ENCODE results near the gene BICRAL.

The BICRAL gene

GRCh38 chr6:42766163-42766670 lies 15.6 kb upstream of the BICRAL start:
- DNase-seq: no peak

- DNase-seq: no peak
Observed at GRCh38 chr6:42769051-42769450, 12.8 kb upstream of the BICRAL start.

- no peak for DNase-seq
Observed at GRCh38 chr6:42769836-42770235, 12.0 kb upstream of the BICRAL start.

- DNase-seq: peak; percentile 32
Observed at GRCh38 chr6:42771741-42772100, 10.1 kb upstream of the BICRAL start.

GRCh38 chr6:42774201-42774600 lies 7.7 kb upstream of the BICRAL start:
- DNase-seq: no peak

- DNase-seq: peak; percentile 22
Observed at GRCh38 chr6:42774821-42775487, 6.9 kb upstream of the BICRAL start.

GRCh38 chr6:42777126-42777822 lies 4.6 kb upstream of the BICRAL start:
- no peak for DNase-seq

- DNase-seq: no peak
Observed at GRCh38 chr6:42778122-42778521, 3.7 kb upstream of the BICRAL start.

- DNase-seq: no peak
Observed at GRCh38 chr6:42779521-42779920, 2.3 kb upstream of the BICRAL start.

- no peak for DNase-seq
Observed at GRCh38 chr6:42781546-42781795, 381 bp upstream of the BICRAL start.

GRCh38 chr6:42782689-42783176 lies 881 bp downstream of the BICRAL start:
- peak; percentile 73 for DNase-seq

- peak; percentile 60 for DNase-seq
Observed at GRCh38 chr6:42783177-42783875, 1.5 kb downstream of the BICRAL start.

- DNase-seq: no peak
Observed at GRCh38 chr6:42783876-42784642, 2.2 kb downstream of the BICRAL start.

- no peak for DNase-seq
Observed at GRCh38 chr6:42784717-42785498, 3.1 kb downstream of the BICRAL start.

GRCh38 chr6:42786525-42786985 lies 4.7 kb downstream of the BICRAL start:
- no peak for DNase-seq

GRCh38 chr6:42787063-42787472 lies 5.2 kb downstream of the BICRAL start:
- DNase-seq: no peak

GRCh38 chr6:42788671-42789070 lies 6.8 kb downstream of the BICRAL start:
- no peak for DNase-seq

GRCh38 chr6:42790549-42791181 lies 8.8 kb downstream of the BICRAL start:
- DNase-seq: no peak

- no peak for DNase-seq
Observed at GRCh38 chr6:42791706-42792320, 10.0 kb downstream of the BICRAL start.

GRCh38 chr6:42795651-42796050 lies 13.8 kb downstream of the BICRAL start:
- DNase-seq: no peak

GRCh38 chr6:42796171-42796570 lies 14.3 kb downstream of the BICRAL start:
- DNase-seq: no peak

Data from NK-92 treated with Interleukin-12 subunit alpha and Interleukin-12 subunit beta, amount 100 ng/mL, for 24 hours (cell line).